ENCODE results near the gene TPRN. TPM values are rescaled to one million over a fixed set of nuclear protein-coding genes. Genes with fewer than 3 reads are reported as not detected.

Gene TPRN
- total RNA-seq, 1 donor from 2014 or later, result 8.2 TPM

DNA sequence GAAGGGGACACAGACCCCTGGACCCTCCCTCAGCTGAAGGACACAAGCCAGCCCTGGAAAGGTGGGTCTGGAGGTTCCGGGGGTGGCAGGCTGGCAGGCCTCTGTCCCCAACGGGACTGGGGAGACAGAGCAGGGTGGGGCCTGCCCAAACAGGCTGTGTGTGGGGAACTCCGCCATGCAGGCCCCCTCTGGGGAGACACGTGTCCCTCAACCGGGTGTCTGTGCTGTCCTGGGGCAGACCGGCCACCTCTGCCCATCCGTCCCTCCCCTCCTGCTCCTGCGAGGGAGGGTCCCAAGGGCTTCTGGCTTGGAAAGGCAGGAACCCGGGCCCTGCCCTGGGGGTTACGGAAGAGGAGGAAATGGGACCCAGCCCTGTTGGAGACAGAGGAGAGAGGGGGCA lies 31.6 kb upstream of the TPRN start:
- DNase-seq (ENCODE audit: low spot score), result no peak
- Mint-ChIP-seq H3K9me3 (ENCODE audit: unreplicated experiment) (no peaks in the 10 kb centered on the region), H3K4me1 (ENCODE audit: unreplicated experiment) (no peaks in the 10 kb centered on the region), H3K4me3 (ENCODE audit: unreplicated experiment) (no peak overlapping the region), H3K27ac (ENCODE audit: unreplicated experiment) (no peak overlapping the region), H3K36me3 (ENCODE audit: low read depth, unreplicated experiment) (no peaks in the 10 kb centered on the region), H3K27me3 (ENCODE audit: unreplicated experiment) (no peaks in the 10 kb centered on the region)
- TF ChIP-seq CTCF (IDR thresholded peaks at IDR 0.05; ENCODE audit: unreplicated experiment), result no peak

GRCh38 chr9:137231372-137232039 lies 31.0 kb upstream of the TPRN start:
- no peaks in the 10 kb centered on the region for H3K9me3 Mint-ChIP-seq (ENCODE audit: unreplicated experiment)
- H3K36me3 Mint-ChIP-seq (ENCODE audit: low read depth, unreplicated experiment), result no peaks in the 10 kb centered on the region
- no peak for TF ChIP-seq CTCF (IDR thresholded peaks at IDR 0.05; ENCODE audit: unreplicated experiment)
- no peaks in the 10 kb centered on the region for H3K27me3 Mint-ChIP-seq (ENCODE audit: unreplicated experiment)
- DNase-seq (ENCODE audit: low spot score), result no peak
- no peak overlapping the region for H3K4me3 Mint-ChIP-seq (ENCODE audit: unreplicated experiment)
- H3K4me1 Mint-ChIP-seq (ENCODE audit: unreplicated experiment), result no peaks in the 10 kb centered on the region
- H3K27ac Mint-ChIP-seq (ENCODE audit: unreplicated experiment), result no peak overlapping the region

GRCh38 chr9:137230705-137231371 lies 30.3 kb upstream of the TPRN start, which contains the start of gene SLC34A3:
TSS of gene SLC34A3 (plus strand) at chr9:137230901. CDS start at chr9:137231703, 802 bp downstream.
- no peaks in the 10 kb centered on the region for H3K9me3 Mint-ChIP-seq (ENCODE audit: unreplicated experiment)
- H3K4me1 Mint-ChIP-seq (ENCODE audit: unreplicated experiment), result no peaks in the 10 kb centered on the region
- H3K4me3 Mint-ChIP-seq (ENCODE audit: unreplicated experiment), result no peak within 1 kb of the TSS
- no peak within 1 kb of the TSS for H3K27ac Mint-ChIP-seq (ENCODE audit: unreplicated experiment)
- no peak for TF ChIP-seq CTCF (IDR thresholded peaks at IDR 0.05; ENCODE audit: unreplicated experiment)
- no peak for DNase-seq (ENCODE audit: low spot score)
- no peaks in the 10 kb centered on the region for H3K36me3 Mint-ChIP-seq (ENCODE audit: low read depth, unreplicated experiment)
- H3K27me3 Mint-ChIP-seq (ENCODE audit: unreplicated experiment), result peaks cover 4% of the 10 kb centered on the region

DNA sequence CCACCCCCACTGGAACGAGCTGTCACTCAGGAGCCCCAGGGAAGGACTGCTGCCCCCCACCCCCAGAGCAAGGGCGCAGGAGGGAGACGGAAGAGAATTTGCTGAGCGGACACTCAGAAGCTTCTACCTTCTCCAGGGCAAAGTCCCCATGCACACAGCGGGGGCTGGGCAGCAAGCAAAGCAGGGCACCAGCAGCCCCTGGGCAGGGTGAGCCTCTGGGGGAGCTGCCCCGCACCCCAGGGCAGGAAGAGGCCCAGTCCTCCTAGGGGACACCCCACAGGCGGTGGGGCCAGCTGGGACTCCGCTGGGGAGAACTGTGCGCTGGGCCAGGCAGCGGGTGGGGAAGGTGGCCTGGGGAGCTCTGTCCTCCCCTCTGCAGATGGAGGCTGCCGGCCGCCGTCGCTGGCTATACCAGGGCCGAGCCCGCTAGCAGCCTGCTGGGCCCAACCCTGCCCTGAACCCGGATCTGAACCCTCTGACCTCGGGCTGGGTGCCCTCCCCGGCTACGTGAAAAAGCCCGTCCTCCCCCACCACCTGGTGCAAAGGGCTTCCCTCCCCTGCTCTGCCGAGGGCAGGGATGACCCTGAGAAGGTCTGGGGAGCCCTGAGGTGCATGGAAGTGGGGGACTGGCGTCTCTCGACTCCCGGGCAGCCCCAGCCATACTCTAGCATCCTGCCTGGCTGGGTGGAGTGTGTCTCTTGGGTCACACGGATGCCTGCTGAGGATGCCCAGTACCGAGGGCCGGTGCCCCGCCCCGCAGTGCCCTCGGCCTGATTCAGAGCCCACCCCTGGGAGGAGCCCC lies 29.6 kb upstream of the TPRN start:
- Mint-ChIP-seq H3K27ac (ENCODE audit: unreplicated experiment) (no peak overlapping the region), H3K36me3 (ENCODE audit: low read depth, unreplicated experiment) (no peaks in the 10 kb centered on the region), H3K4me3 (ENCODE audit: unreplicated experiment) (no peak overlapping the region), H3K27me3 (ENCODE audit: unreplicated experiment) (peaks cover 7% of the 10 kb centered on the region), H3K9me3 (ENCODE audit: unreplicated experiment) (no peaks in the 10 kb centered on the region), H3K4me1 (ENCODE audit: unreplicated experiment) (no peaks in the 10 kb centered on the region)
- DNase-seq (ENCODE audit: low spot score), result no peak
- TF ChIP-seq CTCF (IDR thresholded peaks at IDR 0.05; ENCODE audit: unreplicated experiment), result no peak

Data from endothelial cell (in vitro differentiated cells).